ENCODE measurements around the gene SMARCC1. TPM values are rescaled to one million over a fixed set of nuclear protein-coding genes. Genes with fewer than 3 reads are reported as not detected.

The SMARCC1 gene
- total RNA-seq, 2 donors from 2014 or later, result 25.9 to 34.3 TPM

DNA sequence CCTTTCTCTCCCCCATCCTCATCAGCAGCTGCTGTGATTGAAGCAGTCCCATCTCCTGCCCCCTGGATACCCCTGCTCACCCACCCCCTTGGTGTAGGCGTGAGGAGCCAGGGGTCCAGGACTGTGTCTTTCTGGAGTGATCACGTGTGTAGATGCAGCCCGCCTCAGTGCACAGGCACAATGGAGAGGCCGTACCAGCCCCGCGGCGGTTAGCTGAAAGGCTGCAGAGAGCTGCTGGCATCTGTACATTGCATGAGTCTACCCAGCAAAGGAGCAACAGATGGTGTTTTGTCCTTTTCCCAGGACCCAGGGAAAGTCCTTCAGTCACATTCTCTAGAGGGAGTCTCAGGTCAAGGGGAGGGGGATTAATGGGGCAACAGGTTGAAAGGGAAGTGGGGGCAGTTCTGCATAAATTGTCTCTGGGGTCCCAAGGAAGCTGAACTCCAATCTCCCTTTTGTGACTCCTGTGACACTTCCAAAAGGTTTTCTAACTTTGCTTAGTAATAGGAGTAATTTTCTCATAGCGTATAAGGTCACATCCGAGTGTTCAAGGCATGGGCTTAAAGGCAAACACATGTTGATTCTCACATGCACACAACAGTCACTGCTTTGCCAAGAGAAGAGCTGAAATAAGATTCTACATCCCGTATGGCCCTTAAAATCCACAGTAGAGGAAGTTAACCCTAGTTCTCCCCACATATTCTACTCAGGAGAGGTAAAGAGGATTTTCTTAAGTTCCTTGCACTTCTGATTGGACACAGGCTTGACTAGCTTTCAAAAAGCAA is 210.1 kb downstream of the SMARCC1 start:
- no peak for ATAC-seq
- no peak overlapping the region for H3K4me3 ChIP-seq
- no peaks in the 10 kb centered on the region for H3K36me3 ChIP-seq (replicated peaks in 1 of 2; ENCODE audit: insufficient read depth in 1 of 2, low read depth in 2 of 2)
- no peaks in the 10 kb centered on the region for H3K9me3 ChIP-seq
- H3K27me3 ChIP-seq, result no peaks in the 10 kb centered on the region
- intact Hi-C loops (cut with DNase I), result no loop called here
- TF ChIP-seq POLR2A (IDR thresholded peaks at IDR 0.05), result no peak
- TF ChIP-seq, protein P1, sequence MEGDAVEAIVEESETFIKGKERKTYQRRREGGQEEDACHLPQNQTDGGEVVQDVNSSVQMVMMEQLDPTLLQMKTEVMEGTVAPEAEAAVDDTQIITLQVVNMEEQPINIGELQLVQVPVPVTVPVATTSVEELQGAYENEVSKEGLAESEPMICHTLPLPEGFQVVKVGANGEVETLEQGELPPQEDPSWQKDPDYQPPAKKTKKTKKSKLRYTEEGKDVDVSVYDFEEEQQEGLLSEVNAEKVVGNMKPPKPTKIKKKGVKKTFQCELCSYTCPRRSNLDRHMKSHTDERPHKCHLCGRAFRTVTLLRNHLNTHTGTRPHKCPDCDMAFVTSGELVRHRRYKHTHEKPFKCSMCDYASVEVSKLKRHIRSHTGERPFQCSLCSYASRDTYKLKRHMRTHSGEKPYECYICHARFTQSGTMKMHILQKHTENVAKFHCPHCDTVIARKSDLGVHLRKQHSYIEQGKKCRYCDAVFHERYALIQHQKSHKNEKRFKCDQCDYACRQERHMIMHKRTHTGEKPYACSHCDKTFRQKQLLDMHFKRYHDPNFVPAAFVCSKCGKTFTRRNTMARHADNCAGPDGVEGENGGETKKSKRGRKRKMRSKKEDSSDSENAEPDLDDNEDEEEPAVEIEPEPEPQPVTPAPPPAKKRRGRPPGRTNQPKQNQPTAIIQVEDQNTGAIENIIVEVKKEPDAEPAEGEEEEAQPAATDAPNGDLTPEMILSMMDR (IDR thresholded peaks at IDR 0.05), result no peak
- H3K4me1 ChIP-seq, result no peaks in the 10 kb centered on the region
- no peak overlapping the region for H3K27ac ChIP-seq
- no peak for DNase-seq
- WGBS, 2 donors, result 60 to 64% methylated on average over 4 to 10 of the region's 10 CpGs

DNA sequence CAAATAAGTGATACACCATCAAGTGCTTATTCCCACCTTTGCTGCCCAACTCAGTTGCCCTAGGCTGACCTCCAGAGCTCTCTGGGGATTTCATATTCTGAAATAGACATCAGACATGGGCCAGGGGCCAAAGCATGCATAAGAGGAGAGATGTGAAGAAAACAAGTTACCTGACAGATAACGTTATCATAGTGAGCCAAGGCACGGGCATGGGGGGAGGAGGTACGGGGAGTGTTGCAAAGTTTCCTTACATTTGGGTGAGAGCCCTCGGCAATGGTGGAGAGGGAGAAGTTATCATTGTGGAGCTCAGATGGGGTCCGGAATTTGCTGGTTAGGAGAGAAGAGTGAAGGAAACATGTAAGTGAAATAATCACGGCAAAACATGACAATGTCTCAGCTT is 212.8 kb downstream of the SMARCC1 start:
- ATAC-seq, result no peak
- no peak overlapping the region for H3K27ac ChIP-seq
- 70 to 72% methylated on average over 6 of the region's 6 CpGs for WGBS, 2 donors

DNA sequence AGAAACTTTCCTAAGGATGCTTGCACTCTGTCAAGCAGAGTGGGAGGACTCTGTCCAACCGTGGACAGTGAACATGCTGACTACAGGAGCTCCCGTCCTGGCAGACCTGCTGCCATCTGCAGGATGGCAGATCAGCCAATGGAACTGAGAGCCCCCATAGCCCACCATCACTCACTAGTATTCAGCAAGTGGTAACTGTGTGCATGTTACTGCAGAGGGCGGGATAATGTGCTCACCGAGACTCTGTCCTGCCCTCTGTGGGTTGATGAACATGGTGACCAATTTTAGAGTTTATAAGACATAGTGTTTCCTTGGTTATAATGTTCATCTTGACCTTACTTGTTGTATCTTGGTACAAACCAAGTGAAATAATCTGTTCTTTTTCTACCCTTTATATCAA is 214.5 kb downstream of the SMARCC1 start:
- Histone ChIP-seq H3K4me1 (no peaks in the 10 kb centered on the region), H3K9me3 (no peaks in the 10 kb centered on the region), H3K36me3 (replicated peaks in 1 of 2; ENCODE audit: insufficient read depth in 1 of 2, low read depth in 2 of 2) (no peaks in the 10 kb centered on the region), H3K27me3 (no peaks in the 10 kb centered on the region), H3K27ac (no peak overlapping the region), H3K4me3 (no peak overlapping the region)
- intact Hi-C loops (cut with DNase I), result no loop called here
- no peak for DNase-seq
- ATAC-seq, result no peak
- TF ChIP-seq POLR2A (IDR thresholded peaks at IDR 0.05), result no peak
- TF ChIP-seq, protein P1 (IDR thresholded peaks at IDR 0.05), result no peak
- WGBS, 2 donors, result 73 to 82% methylated on average over 4 of the region's 4 CpGs

More for the DNA sequence above, 212.8 kb downstream of the SMARCC1 start:
- H3K9me3 ChIP-seq, result no peaks in the 10 kb centered on the region
- H3K4me1 ChIP-seq, result no peaks in the 10 kb centered on the region
- no peaks in the 10 kb centered on the region for H3K36me3 ChIP-seq (replicated peaks in 1 of 2; ENCODE audit: insufficient read depth in 1 of 2, low read depth in 2 of 2)
- TF ChIP-seq POLR2A (IDR thresholded peaks at IDR 0.05), result no peak
- TF ChIP-seq, protein P1 (IDR thresholded peaks at IDR 0.05), result no peak
- H3K4me3 ChIP-seq, result no peak overlapping the region
- H3K27me3 ChIP-seq, result no peaks in the 10 kb centered on the region
- intact Hi-C loops (cut with DNase I), result no loop called here
- DNase-seq, result no peak

DNA sequence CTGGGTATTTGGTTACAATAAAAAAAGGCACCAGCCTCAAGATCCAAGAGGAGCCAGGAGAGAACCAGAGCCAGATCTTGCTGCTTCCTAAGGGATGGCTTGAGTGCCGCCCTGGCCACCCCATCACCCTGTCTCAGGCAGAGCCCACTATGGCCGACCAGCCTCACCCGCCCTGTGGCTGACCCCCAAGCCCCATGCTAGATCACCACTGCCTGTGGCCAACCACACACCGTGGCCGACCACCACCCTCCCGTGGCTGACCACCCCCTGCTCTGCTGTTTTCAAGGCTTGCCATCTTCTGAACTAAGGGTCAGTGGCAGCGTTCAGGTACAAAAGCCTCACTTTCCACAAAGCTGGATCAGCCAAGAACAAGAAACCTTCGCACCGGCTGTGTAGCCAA is 215.0 kb downstream of the SMARCC1 start:
- no peaks in the 10 kb centered on the region for H3K9me3 ChIP-seq
- no peak overlapping the region for H3K27ac ChIP-seq
- intact Hi-C loops (cut with DNase I), result no loop called here
- WGBS, 2 donors, result 88 to 89% methylated on average over 8 to 9 of the region's 9 CpGs
- DNase-seq (no peak), ATAC-seq (no peak)
- H3K36me3 ChIP-seq (replicated peaks in 1 of 2; ENCODE audit: insufficient read depth in 1 of 2, low read depth in 2 of 2), result no peaks in the 10 kb centered on the region
- no peak for TF ChIP-seq POLR2A (IDR thresholded peaks at IDR 0.05)
- TF ChIP-seq, protein P1 (IDR thresholded peaks at IDR 0.05), result no peak
- no peaks in the 10 kb centered on the region for H3K27me3 ChIP-seq
- no peaks in the 10 kb centered on the region for H3K4me1 ChIP-seq
- no peak overlapping the region for H3K4me3 ChIP-seq
